AG09319 (cell line): Measurements from ENCODE around the gene GART.

ENCODE experiments used
- DNase-seq: peaks from one replicate; pipeline ENCODE4 v3.0.0-alpha.2; 2010; ENCODE audit warnings: low read depth; ENCODE audit errors: extremely low read depth
- TF ChIP-seq, protein P1 (sequence below): IDR thresholded peaks from 2 replicates; pipeline ENCODE4 v1.5.1; 2011; ENCODE audit warnings: low read depth, mild to moderate bottlenecking, inconsistent platforms, low read length, moderate library complexity

GART gene

DNA sequence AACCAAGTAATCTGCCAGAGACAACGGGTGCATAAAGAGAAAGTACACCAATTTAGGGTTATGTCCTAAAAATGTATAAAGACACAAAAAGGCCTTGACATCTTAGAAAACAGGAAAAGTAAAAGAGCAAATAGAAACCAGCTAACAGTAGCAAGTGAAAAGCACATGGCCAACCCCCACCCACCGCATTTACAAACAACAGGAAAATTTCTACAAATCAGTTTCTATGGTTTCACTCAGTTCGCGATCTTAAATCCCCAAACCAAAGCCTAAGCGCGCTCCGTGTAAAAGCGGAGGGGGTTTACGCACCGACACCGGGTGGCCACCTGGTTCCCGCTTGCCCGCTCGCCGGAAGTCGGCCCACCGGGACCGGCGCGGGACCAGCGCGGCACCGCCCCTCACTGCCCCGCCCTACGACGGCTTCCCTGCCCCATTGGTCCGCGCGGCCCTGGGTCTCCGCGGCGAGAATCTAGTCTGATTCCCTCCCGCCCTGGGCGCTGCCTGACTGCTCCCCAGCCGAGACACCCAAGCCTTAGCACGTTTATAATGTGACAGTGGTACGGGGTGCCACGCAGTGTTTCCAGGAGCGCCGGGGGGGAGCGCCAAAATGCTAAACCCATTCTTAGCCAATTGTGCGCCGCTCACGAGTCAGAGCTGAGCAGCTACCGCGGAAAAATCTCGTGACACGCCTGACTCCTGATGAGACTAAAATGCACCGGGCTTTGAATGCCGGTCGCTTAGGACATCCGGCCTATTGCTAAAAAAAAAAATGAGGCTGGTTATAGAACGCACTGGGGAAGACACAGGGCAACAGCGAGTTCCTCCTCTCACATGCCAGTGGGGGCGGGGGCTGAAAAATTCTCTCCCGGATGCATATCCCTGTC, at the start of gene GART:
Gene GART (minus strand): TSS at position 362 of the 884 bp plus-strand sequence. CDS start 2,802 bp downstream, outside the sequence.
- DNase-seq = peak; percentile 39
- TF ChIP-seq, protein P1, sequence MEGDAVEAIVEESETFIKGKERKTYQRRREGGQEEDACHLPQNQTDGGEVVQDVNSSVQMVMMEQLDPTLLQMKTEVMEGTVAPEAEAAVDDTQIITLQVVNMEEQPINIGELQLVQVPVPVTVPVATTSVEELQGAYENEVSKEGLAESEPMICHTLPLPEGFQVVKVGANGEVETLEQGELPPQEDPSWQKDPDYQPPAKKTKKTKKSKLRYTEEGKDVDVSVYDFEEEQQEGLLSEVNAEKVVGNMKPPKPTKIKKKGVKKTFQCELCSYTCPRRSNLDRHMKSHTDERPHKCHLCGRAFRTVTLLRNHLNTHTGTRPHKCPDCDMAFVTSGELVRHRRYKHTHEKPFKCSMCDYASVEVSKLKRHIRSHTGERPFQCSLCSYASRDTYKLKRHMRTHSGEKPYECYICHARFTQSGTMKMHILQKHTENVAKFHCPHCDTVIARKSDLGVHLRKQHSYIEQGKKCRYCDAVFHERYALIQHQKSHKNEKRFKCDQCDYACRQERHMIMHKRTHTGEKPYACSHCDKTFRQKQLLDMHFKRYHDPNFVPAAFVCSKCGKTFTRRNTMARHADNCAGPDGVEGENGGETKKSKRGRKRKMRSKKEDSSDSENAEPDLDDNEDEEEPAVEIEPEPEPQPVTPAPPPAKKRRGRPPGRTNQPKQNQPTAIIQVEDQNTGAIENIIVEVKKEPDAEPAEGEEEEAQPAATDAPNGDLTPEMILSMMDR = no peak

DNA sequence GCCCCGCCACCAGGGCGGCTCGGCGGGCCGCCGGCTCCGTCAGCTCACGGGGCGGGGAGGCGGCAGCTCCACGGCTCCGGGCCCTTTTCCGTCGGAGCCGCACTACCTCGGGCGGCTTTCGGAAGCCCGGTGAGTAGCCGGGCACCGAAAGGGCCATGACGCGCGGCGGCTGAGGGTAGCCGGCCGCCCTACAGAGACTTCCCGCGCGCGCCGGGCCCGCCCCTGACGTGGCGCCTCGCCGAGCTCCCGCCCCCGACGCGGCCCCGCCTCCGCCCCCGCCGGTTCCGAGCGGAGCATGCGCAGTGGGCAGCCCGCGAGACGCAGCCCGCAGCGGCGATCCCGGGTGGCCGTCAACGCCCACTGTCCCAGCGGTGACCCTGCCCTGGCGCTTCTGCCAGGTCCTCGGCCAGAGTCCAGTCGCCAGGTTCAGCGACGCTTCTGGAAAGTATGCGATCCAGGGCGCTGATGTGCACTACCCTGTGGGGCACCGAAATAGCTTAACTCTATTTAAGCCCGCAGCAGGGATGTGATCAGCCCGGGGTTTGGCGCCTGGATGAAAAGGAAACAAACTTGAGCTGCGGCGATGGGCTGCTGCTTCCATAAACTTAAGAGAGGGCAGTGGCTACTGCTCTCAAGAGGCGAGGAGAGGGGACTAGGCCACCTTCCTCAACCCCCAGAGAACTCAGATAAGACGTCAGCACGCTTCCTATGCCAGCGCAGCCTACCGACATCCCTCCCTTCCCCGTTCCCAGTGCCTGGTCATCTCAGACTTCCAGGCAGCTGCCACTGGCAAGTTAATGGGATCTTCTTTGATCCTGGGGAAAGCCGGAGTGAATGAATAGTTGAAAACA, 46.8 kb upstream of the GART start, which contains the start of gene DONSON:
Gene DONSON (minus strand): TSS at position 200 of the 851 bp plus-strand sequence. CDS start 43 bp downstream, at position 157.
- DNase-seq = peak; percentile 52
- TF ChIP-seq, protein P1 = no peak

GRCh38 chr21:33587792-33588484, 46.0 kb upstream of the GART start:
- TF ChIP-seq, protein P1 = no peak
- no peak for DNase-seq

GRCh38 chr21:33586927-33587326, 45.0 kb upstream of the GART start:
- DNase-seq = no peak

DNA sequence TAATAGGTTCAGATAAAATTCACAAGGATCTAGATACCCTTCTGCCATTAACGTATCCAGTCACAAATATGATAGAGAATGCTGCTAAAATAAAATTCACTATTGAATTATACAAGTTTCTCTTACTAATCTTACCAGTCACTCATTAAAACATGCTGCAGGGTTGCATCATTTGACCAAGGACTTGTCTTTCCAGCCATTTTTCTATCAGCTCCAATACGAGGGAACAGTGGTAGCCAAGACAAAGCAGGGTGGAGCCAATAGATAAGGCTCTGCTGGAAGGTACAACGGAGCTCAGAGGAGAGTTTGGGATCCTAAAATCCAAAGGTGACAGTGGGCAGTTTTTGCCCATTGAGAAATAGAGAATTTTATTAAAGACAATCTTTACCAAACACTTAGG, 42.5 kb upstream of the GART start:
- TF ChIP-seq, protein P1 = no peak
- DNase-seq = no peak

More at GRCh38 chr21:33586927-33587326, 45.0 kb upstream of the GART start:
- TF ChIP-seq, protein P1 = no peak

GRCh38 chr21:33578959-33579542, 37.1 kb upstream of the GART start:
- peak; percentile 16 for DNase-seq
- TF ChIP-seq, protein P1 = no peak
